Sigmoid colon (tissue), 3 donors: ENCODE results near the gene NLRC5.

ENCODE experiments used
- POLR2A ChIP-seq, 2 donors: fragments of 450-650 bp; IDR thresholded peaks; one replicate each; pipeline ENCODE4 v1.6.1; 2016; ENCODE audit warnings: antibody characterized with exemption in 2 of 2, mild to moderate bottlenecking in 2 of 2, moderate library complexity in 2 of 2
- TF ChIP-seq, protein P1 (sequence below), 4 experiments: fragments of 450-650 bp in 3 of 4; fragments of 200-600 bp in 1 of 4; IDR thresholded peaks; one replicate each; pipeline ENCODE4 v1.5.1; 2016 to 2019; ENCODE audit warnings: antibody characterized with exemption in 4 of 4, mild to moderate bottlenecking in 3 of 4, moderate library complexity in 2 of 4

DNA sequence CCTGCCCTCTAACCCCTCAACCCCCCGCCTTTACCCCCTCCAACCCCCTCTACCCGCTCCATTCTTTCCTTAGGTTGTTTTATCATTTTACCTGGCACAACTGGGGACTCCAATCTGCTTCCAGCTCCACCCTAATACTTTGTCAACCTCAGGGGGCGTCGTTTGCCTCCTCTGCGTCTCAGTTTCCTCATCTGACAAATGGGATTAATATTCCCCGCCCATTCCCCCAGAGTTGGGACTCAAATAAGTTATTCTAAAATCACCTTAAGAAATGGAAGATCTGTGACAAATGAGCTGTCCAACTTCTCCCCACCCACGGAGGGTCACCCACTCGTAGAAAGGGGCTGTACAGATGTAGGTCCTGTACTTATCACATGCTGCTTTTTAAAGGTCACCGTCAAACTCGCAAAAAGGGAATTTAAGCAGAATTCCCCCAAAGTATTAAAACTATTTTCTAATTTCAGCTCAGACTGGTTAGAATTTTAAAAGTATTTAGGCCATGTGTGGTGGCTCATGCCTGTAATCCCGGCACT lies 62.4 kb downstream of the NLRC5 start:
- TF ChIP-seq, protein P1, sequence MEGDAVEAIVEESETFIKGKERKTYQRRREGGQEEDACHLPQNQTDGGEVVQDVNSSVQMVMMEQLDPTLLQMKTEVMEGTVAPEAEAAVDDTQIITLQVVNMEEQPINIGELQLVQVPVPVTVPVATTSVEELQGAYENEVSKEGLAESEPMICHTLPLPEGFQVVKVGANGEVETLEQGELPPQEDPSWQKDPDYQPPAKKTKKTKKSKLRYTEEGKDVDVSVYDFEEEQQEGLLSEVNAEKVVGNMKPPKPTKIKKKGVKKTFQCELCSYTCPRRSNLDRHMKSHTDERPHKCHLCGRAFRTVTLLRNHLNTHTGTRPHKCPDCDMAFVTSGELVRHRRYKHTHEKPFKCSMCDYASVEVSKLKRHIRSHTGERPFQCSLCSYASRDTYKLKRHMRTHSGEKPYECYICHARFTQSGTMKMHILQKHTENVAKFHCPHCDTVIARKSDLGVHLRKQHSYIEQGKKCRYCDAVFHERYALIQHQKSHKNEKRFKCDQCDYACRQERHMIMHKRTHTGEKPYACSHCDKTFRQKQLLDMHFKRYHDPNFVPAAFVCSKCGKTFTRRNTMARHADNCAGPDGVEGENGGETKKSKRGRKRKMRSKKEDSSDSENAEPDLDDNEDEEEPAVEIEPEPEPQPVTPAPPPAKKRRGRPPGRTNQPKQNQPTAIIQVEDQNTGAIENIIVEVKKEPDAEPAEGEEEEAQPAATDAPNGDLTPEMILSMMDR (IDR thresholded peaks at IDR 0.05) = no peak
- no peak for TF ChIP-seq POLR2A (IDR thresholded peaks at IDR 0.05)
